Panc1 (cell line): ENCODE data around the gene C1orf116. TPM values are rescaled to one million over a fixed set of nuclear protein-coding genes. Genes with fewer than 3 reads are reported as not detected.

Experiments
- ATAC-seq: fragments of 200-7000 bp; cut with Tn5 transposase; 2 replicates; pipeline ENCODE4 v1.9.1; 2020; ENCODE audit warnings: mild to moderate bottlenecking, moderate library complexity
- BruUV-seq: library from RNA; stranded (reverse); fragments of 400-500 nt; replicated peaks from 2 replicates; lab custom pipeline; 2021; lab: Mats Ljungman, UMichigan
- CTCF ChIA-PET: fragments of 300-600 bp; sonication (Branson Sonifier 250); formaldehyde crosslinking; loops from one replicate; lab custom pipeline; 2022; ENCODE audit warnings: antibody characterized with exemption; lab: Charles Lee
- POLR2A ChIA-PET: fragments of 300-600 bp; sonication (Branson Sonifier 250); formaldehyde crosslinking; loops from one replicate; lab custom pipeline; 2022; ENCODE audit warnings: antibody characterized with exemption; lab: Charles Lee
- DNase-seq: peaks from one replicate; pipeline ENCODE4 v3.0.0-alpha.2; 2010; ENCODE audit warnings: low read depth, low spot score
- H3K27ac ChIP-seq: 2 replicates; pipeline ENCODE4 v1.5.1; 2011; ENCODE audit warnings: mild to moderate bottlenecking, low read length, inconsistent platforms
- H3K27me3 ChIP-seq: fragments of 200-500 bp; sonication (Bioruptor generic); 2 replicates; pipeline ENCODE4 v1.6.0; 2014; ENCODE audit warnings: low read length, inconsistent platforms; ENCODE audit not compliant: control insufficient read depth, insufficient read depth
- H3K36me3 ChIP-seq: fragments of 200-500 bp; sonication (Bioruptor generic); 2 replicates; pipeline ENCODE4 v1.5.1; 2014; ENCODE audit warnings: inconsistent platforms, mild to moderate bottlenecking, low read length, moderate library complexity; ENCODE audit not compliant: control insufficient read depth, insufficient read depth
- H3K4me1 ChIP-seq: 2 replicates; pipeline ENCODE4 v1.5.1; 2011; ENCODE audit warnings: inconsistent platforms, mild to moderate bottlenecking, low read length, moderate library complexity; ENCODE audit not compliant: control insufficient read depth, insufficient read depth
- H3K4me3 ChIP-seq, 2 experiments: 2 replicates each; pipeline ENCODE4 v1.5.1; 2011 to 2012; ENCODE audit warnings: low read depth in 2 of 2, low read length in 2 of 2, mild to moderate bottlenecking in 2 of 2, inconsistent platforms in 1 of 2, moderate library complexity in 1 of 2
- H3K9me3 ChIP-seq: fragments of 200-500 bp; sonication (Bioruptor generic); 2 replicates; pipeline ENCODE4 v1.5.1; 2014; ENCODE audit warnings: low read depth, mild to moderate bottlenecking, inconsistent platforms, low read length, moderate library complexity; ENCODE audit not compliant: control insufficient read depth, insufficient read depth
- POLR2AphosphoS5 ChIP-seq: IDR thresholded peaks from 2 replicates; pipeline ENCODE4 v1.6.1; 2012; ENCODE audit warnings: mild to moderate bottlenecking, low read depth, low read length, moderate library complexity
- REST ChIP-seq, 2 experiments: IDR thresholded peaks; 2 replicates each; pipeline ENCODE4 v1.6.1; 2011 to 2012; ENCODE audit warnings: low read depth in 2 of 2, control low read depth in 1 of 2, low read length in 1 of 2, mild to moderate bottlenecking in 1 of 2, moderate library complexity in 1 of 2; ENCODE audit not compliant: insufficient read depth in 1 of 2
- SIN3A ChIP-seq: IDR thresholded peaks from 2 replicates; pipeline ENCODE4 v1.6.1; 2012; ENCODE audit warnings: low read depth, mild to moderate bottlenecking, low read length, moderate library complexity, borderline replicate concordance; ENCODE audit not compliant: insufficient read depth
- TCF7L2 ChIP-seq: IDR thresholded peaks from 2 replicates; pipeline ENCODE4 v1.6.1; 2011; ENCODE audit warnings: mild to moderate bottlenecking, low read depth, low read length, inconsistent platforms
- in situ Hi-C: cut with HindIII; loops from 2 replicates; pipeline ENCODE4 v1.10.0; 2016; ENCODE audit warnings: low sequenced_read_pairs, low pct_unique_long_range_greater_than_20kb
- intact Hi-C: fragments of 100-400 bp; cut with micrococcal nuclease; formaldehyde crosslinking; loops from one replicate; pipeline ENCODE4 v1.10.0; 2022; ENCODE audit not compliant: unreplicated experiment
- total RNA-seq: library from RNA; stranded (reverse); gene quantifications from one replicate; pipeline ENCODE4 v1.2.1, GENCODE V29; 2021; ENCODE audit not compliant: unreplicated experiment
- TF ChIP-seq, protein P1 (sequence below): fragments of 450-650 bp; IDR thresholded peaks from 2 replicates; pipeline ENCODE4 v1.5.1; 2017; ENCODE audit warnings: mild to moderate bottlenecking

C1orf116 gene
- total RNA-seq, 1 experiment from 2014 or later, result 0.08 TPM

- TF ChIP-seq TCF7L2, result no peak
- no peak for TF ChIP-seq POLR2AphosphoS5
- TF ChIP-seq, protein P1, sequence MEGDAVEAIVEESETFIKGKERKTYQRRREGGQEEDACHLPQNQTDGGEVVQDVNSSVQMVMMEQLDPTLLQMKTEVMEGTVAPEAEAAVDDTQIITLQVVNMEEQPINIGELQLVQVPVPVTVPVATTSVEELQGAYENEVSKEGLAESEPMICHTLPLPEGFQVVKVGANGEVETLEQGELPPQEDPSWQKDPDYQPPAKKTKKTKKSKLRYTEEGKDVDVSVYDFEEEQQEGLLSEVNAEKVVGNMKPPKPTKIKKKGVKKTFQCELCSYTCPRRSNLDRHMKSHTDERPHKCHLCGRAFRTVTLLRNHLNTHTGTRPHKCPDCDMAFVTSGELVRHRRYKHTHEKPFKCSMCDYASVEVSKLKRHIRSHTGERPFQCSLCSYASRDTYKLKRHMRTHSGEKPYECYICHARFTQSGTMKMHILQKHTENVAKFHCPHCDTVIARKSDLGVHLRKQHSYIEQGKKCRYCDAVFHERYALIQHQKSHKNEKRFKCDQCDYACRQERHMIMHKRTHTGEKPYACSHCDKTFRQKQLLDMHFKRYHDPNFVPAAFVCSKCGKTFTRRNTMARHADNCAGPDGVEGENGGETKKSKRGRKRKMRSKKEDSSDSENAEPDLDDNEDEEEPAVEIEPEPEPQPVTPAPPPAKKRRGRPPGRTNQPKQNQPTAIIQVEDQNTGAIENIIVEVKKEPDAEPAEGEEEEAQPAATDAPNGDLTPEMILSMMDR, result no peak
- TF ChIP-seq REST (IDR thresholded peaks at IDR 0.05; ENCODE audit: insufficient read depth in 1 of 2, low read depth in 2 of 2, low read length in 1 of 2), result no peak
- no peak for TF ChIP-seq SIN3A
- Histone ChIP-seq H3K36me3 (no peaks in the 10 kb centered on the region), H3K9me3 (no peaks in the 10 kb centered on the region), H3K4me3 (no peak overlapping the region), H3K27me3 (peaks cover 28% of the 10 kb centered on the region), H3K4me1 (no peaks in the 10 kb centered on the region), H3K27ac (no peak overlapping the region)
- intact Hi-C loops, result no loop called here
- no peak for ATAC-seq
- CTCF ChIA-PET, result no interaction called here
- POLR2A ChIA-PET, result interaction anchor here (0.5 kb wide), 1 partner anchor 16 kb away, joined by 6 read pairs; no protein-coding TSS in a partner anchor
- BruUV-seq, result no TSS peak
- DNase-seq, result no peak
- in situ Hi-C loops, result no loop called here
These were observed 3.5 kb downstream of the C1orf116 start for GRCh38 chr1:207028884-207029650.

DNA sequence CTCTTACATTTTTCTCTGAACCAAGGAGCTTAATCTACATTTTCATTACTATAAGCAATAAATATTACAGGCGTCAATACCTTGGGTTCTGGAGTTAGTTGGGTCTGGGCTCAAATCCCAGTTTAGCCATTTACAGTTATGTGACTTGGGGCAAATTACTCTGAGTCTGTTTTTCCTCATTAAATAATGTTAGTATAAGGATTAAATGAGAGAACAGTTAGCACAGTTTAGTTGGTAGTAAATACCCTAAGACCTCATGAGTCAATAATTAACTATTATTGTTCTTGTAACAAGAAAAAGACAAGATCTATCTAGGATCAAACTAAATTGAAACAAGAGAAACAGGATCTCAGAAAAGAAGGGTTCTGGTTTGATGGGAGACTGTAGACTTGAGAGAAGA lies 4.6 kb downstream of the C1orf116 start:
- Histone ChIP-seq H3K4me1 (no peaks in the 10 kb centered on the region), H3K27ac (no peak overlapping the region), H3K9me3 (no peaks in the 10 kb centered on the region), H3K36me3 (no peaks in the 10 kb centered on the region), H3K27me3 (peaks cover 24% of the 10 kb centered on the region), H3K4me3 (no peak overlapping the region)
- intact Hi-C loops (no loop called here), in situ Hi-C loops (no loop called here)
- DNase-seq (no peak), ATAC-seq (no peak)
- TF ChIP-seq POLR2AphosphoS5, result no peak
- TF ChIP-seq, protein P1, result no peak
- TF ChIP-seq REST (IDR thresholded peaks at IDR 0.05; ENCODE audit: insufficient read depth in 1 of 2, low read depth in 2 of 2, low read length in 1 of 2), result no peak
- no peak for TF ChIP-seq TCF7L2
- TF ChIP-seq SIN3A, result no peak
- POLR2A ChIA-PET, result no interaction called here
- BruUV-seq, result no TSS peak
- CTCF ChIA-PET, result no interaction called here
